SK-N-SH (cell line): ENCODE measurements around the gene ZFP64. TPM values are rescaled to one million over a fixed set of nuclear protein-coding genes. Genes with fewer than 3 reads are reported as not detected.

Source experiments
- CTCF ChIA-PET: fragments of 300-600, 350-600 bp; formaldehyde crosslinking; extraction: SDS; loops from one replicate; lab custom pipeline; 2021; lab: Yijun Ruan, JAX
- POLR2A ChIA-PET: fragments of 350-600 bp; sonication (Branson Sonifier 250); formaldehyde crosslinking; extraction: SDS; loops from one replicate; lab custom pipeline; 2020; ENCODE audit warnings: antibody characterized with exemption, inconsistent platforms; lab: Yijun Ruan, JAX
- DNase-seq: peaks from one replicate; pipeline ENCODE4 v3.0.0; 2012
- H2AFZ ChIP-seq: fragments of 200-600 bp; sonication (generic); 2 replicates; pipeline ENCODE4 v1.8.1; 2016; ENCODE audit warnings: antibody characterized with exemption, mild to moderate bottlenecking, low read depth
- H3F3A ChIP-seq: fragments of 200-600 bp; sonication (generic); replicated peaks from 2 replicates; pipeline ENCODE3; 2016; ENCODE audit warnings: antibody characterized with exemption, mild to moderate bottlenecking; ENCODE audit not compliant: insufficient read depth
- H3K27ac ChIP-seq, 2 experiments: fragments of 200-500 bp in 1 of 2; fragments of 200-600 bp in 1 of 2; sonication (Bioruptor generic) in 1 of 2; sonication (generic), shearing (Covaris generic) in 1 of 2; 2 replicates each; pipeline versions ENCODE4 v1.5.1 to v1.6.1; 2014 to 2016; ENCODE audit warnings: low read depth in 2 of 2, inconsistent platforms in 1 of 2, low read length in 1 of 2, mild to moderate bottlenecking in 1 of 2, mixed read lengths in 1 of 2
- H3K27me3 ChIP-seq: fragments of 200-600 bp; sonication (generic), shearing (Covaris generic); 2 replicates; pipeline ENCODE4 v1.6.1; 2016; ENCODE audit warnings: mixed run types; ENCODE audit not compliant: insufficient read depth
- H3K36me3 ChIP-seq, 2 experiments: fragments of 200-500 bp in 1 of 2; fragments of 200-600 bp in 1 of 2; sonication (Bioruptor generic) in 1 of 2; sonication (generic) in 1 of 2; replicated peaks in 1 of 2; 2 replicates each; pipeline versions ENCODE3 to v1.5.1; 2014 to 2016; ENCODE audit warnings: low read length in 1 of 2, mild to moderate bottlenecking in 1 of 2; ENCODE audit not compliant: insufficient read depth in 2 of 2, control insufficient read depth in 1 of 2
- H3K4me1 ChIP-seq, 2 experiments: fragments of 200-500 bp in 1 of 2; fragments of 200-600 bp in 1 of 2; sonication (Bioruptor generic) in 1 of 2; sonication (generic), shearing (Covaris generic) in 1 of 2; 2 replicates each; pipeline versions ENCODE4 v1.5.1 to v1.6.1; 2014 to 2016; ENCODE audit warnings: low read depth in 1 of 2, low read length in 1 of 2, mixed run types in 1 of 2; ENCODE audit not compliant: insufficient read depth in 2 of 2, control insufficient read depth in 1 of 2
- H3K4me2 ChIP-seq: fragments of 200-600 bp; sonication (generic), shearing (Covaris generic); 2 replicates; pipeline ENCODE4 v1.6.1; 2017; ENCODE audit warnings: mixed run types
- H3K4me3 ChIP-seq, 2 experiments: fragments of 200-500 bp in 1 of 2; fragments of 200-600 bp in 1 of 2; sonication (Bioruptor generic) in 1 of 2; sonication (generic), shearing (Covaris generic) in 1 of 2; 2 replicates each; pipeline versions ENCODE4 v1.5.1 to v1.8.1; 2014 to 2016; ENCODE audit warnings: low read depth in 2 of 2, inconsistent platforms in 1 of 2, low read length in 1 of 2, mild to moderate bottlenecking in 1 of 2, mixed read lengths in 1 of 2, moderate library complexity in 1 of 2
- H3K79me2 ChIP-seq: fragments of 200-600 bp; sonication (generic); 2 replicates; pipeline ENCODE4 v1.8.1; 2017; ENCODE audit warnings: mild to moderate bottlenecking; ENCODE audit not compliant: insufficient read depth
- H3K9ac ChIP-seq: fragments of 200-600 bp; sonication (generic); 2 replicates; pipeline ENCODE4 v1.6.1; 2017; ENCODE audit warnings: mixed run types
- H3K9me2 ChIP-seq: fragments of 200-600 bp; sonication (generic); 2 replicates; pipeline ENCODE4 v1.6.1; 2017; ENCODE audit warnings: mixed run types
- H3K9me3 ChIP-seq: fragments of 200-600 bp; sonication (generic); 2 replicates; pipeline ENCODE4 v1.6.1; 2017; ENCODE audit warnings: mixed run types, mild to moderate bottlenecking, moderate library complexity
- H4K20me1 ChIP-seq: fragments of 200-600 bp; sonication (generic); 2 replicates; pipeline ENCODE4 v1.6.1; 2017; ENCODE audit warnings: mild to moderate bottlenecking, mixed run types; ENCODE audit not compliant: insufficient read depth
- EP300 ChIP-seq, 2 experiments: IDR thresholded peaks; 2 replicates each; pipeline versions ENCODE4 v1.4.0 to v1.6.1; 2012; ENCODE audit warnings: borderline replicate concordance in 1 of 2, low read depth in 1 of 2, low read length in 1 of 2
- FOSL2 ChIP-seq: IDR thresholded peaks from 2 replicates; pipeline ENCODE4 v1.4.0; 2012; ENCODE audit warnings: low read depth, mild to moderate bottlenecking, moderate library complexity, borderline replicate concordance
- IRF3 ChIP-seq: fragments of 150-350 bp; IDR thresholded peaks from 2 replicates; pipeline ENCODE4 v1.6.1; 2016; ENCODE audit warnings: mild to moderate bottlenecking, low read depth, low read length
- MAX ChIP-seq: IDR thresholded peaks from 2 replicates; pipeline ENCODE4 v1.4.0; 2012; ENCODE audit warnings: low read depth
- NRF1 ChIP-seq: IDR thresholded peaks from 2 replicates; pipeline ENCODE4 v1.6.1; 2012; ENCODE audit warnings: low read depth, mild to moderate bottlenecking, low read length
- POLR2AphosphoS5 ChIP-seq: IDR thresholded peaks from 2 replicates; pipeline ENCODE4 v1.6.1; 2012; ENCODE audit warnings: low read depth, low read length
- RFX5 ChIP-seq: IDR thresholded peaks from 2 replicates; pipeline ENCODE4 v1.6.1; 2012; ENCODE audit warnings: mild to moderate bottlenecking, improper control_type of control experiment, low read length
- RXRA ChIP-seq: IDR thresholded peaks from 2 replicates; pipeline ENCODE4 v1.4.0; 2012; ENCODE audit warnings: low read depth, mild to moderate bottlenecking, borderline replicate concordance
- SIN3A ChIP-seq: IDR thresholded peaks from 2 replicates; pipeline ENCODE4 v1.6.1; 2012; ENCODE audit warnings: low read depth, mild to moderate bottlenecking, low read length, moderate library complexity, borderline replicate concordance
- TAF1 ChIP-seq: IDR thresholded peaks from 2 replicates; pipeline ENCODE4 v1.6.1; 2012; ENCODE audit warnings: low read depth, mild to moderate bottlenecking, low read length, moderate library complexity, borderline replicate concordance
- TEAD4 ChIP-seq: IDR thresholded peaks from 2 replicates; pipeline ENCODE4 v1.4.0; 2012; ENCODE audit warnings: mild to moderate bottlenecking, borderline replicate concordance; ENCODE audit not compliant: insufficient read depth
- USF2 ChIP-seq: fragments of 150-350 bp; IDR thresholded peaks from 2 replicates; pipeline ENCODE4 v1.6.1; 2017; ENCODE audit warnings: antibody characterized with exemption, low read length, low read depth, borderline replicate concordance
- YY1 ChIP-seq: IDR thresholded peaks from 2 replicates; pipeline ENCODE4 v1.4.0; 2012; ENCODE audit warnings: low read depth, mild to moderate bottlenecking
- WGBS: methylation state at CpG from one replicate; pipeline ENCODE4 v1.1.6; 2017; ENCODE audit warnings: low lambda C conversion rate; 5-methylcytosine and 5-hydroxymethylcytosine counted together
- polyA plus RNA-seq, 3 experiments: library from polyadenylated mRNA; depleted of rRNA; stranded (reverse); fragments of >200 nt; gene quantifications; 2 replicates each; pipeline ENCODE4 v1.2.3, GENCODE V29; 2012

The ZFP64 gene
- polyA plus RNA-seq, 1 of the 3 experiments (the other 2 are of a cell fraction), result 12.8 TPM

GRCh38 chr20:52160049-52160570 lies 31.5 kb downstream of the ZFP64 start (continued):
- no peak for TF ChIP-seq EP300 (IDR thresholded peaks at IDR 0.05; ENCODE audit: borderline replicate concordance in 1 of 2, low read depth in 1 of 2, low read length in 1 of 2)
- TF ChIP-seq YY1, result no peak

- Histone ChIP-seq H3K4me3 (no peak overlapping the region), H3K9me3 (no peaks in the 10 kb centered on the region), H3K79me2 (no peaks in the 10 kb centered on the region), H3K4me2 (no peak overlapping the region), H3K27me3 (no peaks in the 10 kb centered on the region), H3K27ac (no peak overlapping the region), H2AFZ (no peak overlapping the region), H3K9ac (no peak overlapping the region), H3K4me1 (no peaks in the 10 kb centered on the region), H3F3A (no peaks in the 10 kb centered on the region), H4K20me1 (no peaks in the 10 kb centered on the region), H3K9me2 (no peaks in the 10 kb centered on the region), H3K36me3 (peaks cover 31 to 48% of the 10 kb centered on the region in 2 experiments)
- no peak for TF ChIP-seq SIN3A
- no peak for TF ChIP-seq TAF1
- TF ChIP-seq RFX5, result no peak
- TF ChIP-seq USF2, result no peak
- no peak for TF ChIP-seq RXRA
- CTCF ChIA-PET, result interaction anchor here (0.6 to 1.0 kb wide), 2 partner anchors 26 to 37 kb away, joined by 3 read pairs; no protein-coding TSS in a partner anchor
- POLR2A ChIA-PET, result no interaction called here
- no peak for DNase-seq
- 75% methylated on average over 1 of the region's 1 CpG for WGBS
Measured at GRCh38 chr20:52154575-52154974, 37.0 kb downstream of the ZFP64 start.

GRCh38 chr20:52153896-52154295 lies 37.7 kb downstream of the ZFP64 start:
- POLR2A ChIA-PET, result no interaction called here
- CTCF ChIA-PET, result interaction anchor here (0.6 to 2.3 kb wide), 2 partner anchors 25 to 37 kb away, joined by 3 to 11 read pairs; no protein-coding TSS in a partner anchor
- Histone ChIP-seq H3K4me3 (no peak overlapping the region), H3K9me3 (no peaks in the 10 kb centered on the region), H3K27me3 (no peaks in the 10 kb centered on the region), H3K27ac (no peak overlapping the region), H3K79me2 (no peaks in the 10 kb centered on the region), H3K36me3 (peaks cover 29 to 43% of the 10 kb centered on the region in 2 experiments), H2AFZ (no peak overlapping the region), H3K4me2 (no peak overlapping the region), H3K9me2 (no peaks in the 10 kb centered on the region), H4K20me1 (no peaks in the 10 kb centered on the region), H3K4me1 (no peaks in the 10 kb centered on the region), H3F3A (no peaks in the 10 kb centered on the region), H3K9ac (no peak overlapping the region)
- WGBS, result 95% methylated on average over 7 of the region's 7 CpGs
- TF ChIP-seq FOSL2 (no peak), TEAD4 (no peak), POLR2AphosphoS5 (no peak), IRF3 (no peak), MAX (no peak), NRF1 (no peak)
- no peak for DNase-seq
